HepG2 (cell line): ENCODE results near the gene DNAJC7. TPM values are rescaled to one million over a fixed set of nuclear protein-coding genes. Genes with fewer than 3 reads are reported as not detected.

Experiments
- AFF4 ChIP-seq: sonication (generic); formaldehyde crosslinking; IDR thresholded peaks from 2 replicates; pipeline ENCODE4 v1.4.0; 2020; ENCODE audit warnings: missing genetic modification reagents
- CBFB ChIP-seq: sonication (generic); formaldehyde crosslinking; IDR thresholded peaks from 2 replicates; pipeline ENCODE4 v1.4.0; 2020; ENCODE audit warnings: missing genetic modification reagents
- ELF4 ChIP-seq: sonication (generic); formaldehyde crosslinking; IDR thresholded peaks from 2 replicates; pipeline ENCODE4 v1.5.0; 2020; ENCODE audit warnings: missing genetic modification reagents, mild to moderate bottlenecking, moderate library complexity, borderline replicate concordance
- FOSL2 ChIP-seq: sonication (generic); formaldehyde crosslinking; IDR thresholded peaks from 2 replicates; pipeline ENCODE4 v1.4.0; 2020; ENCODE audit warnings: missing genetic modification reagents
- FOXC1 ChIP-seq: sonication (generic); formaldehyde crosslinking; IDR thresholded peaks from 2 replicates; pipeline ENCODE4 v1.8.0; 2022; ENCODE audit warnings: mild to moderate bottlenecking, missing genetic modification reagents, borderline replicate concordance
- KDM5B ChIP-seq: sonication (generic); formaldehyde crosslinking; IDR thresholded peaks from 2 replicates; pipeline ENCODE4 v1.4.0; 2020; ENCODE audit warnings: missing genetic modification reagents, mild to moderate bottlenecking, borderline replicate concordance
- MATR3 ChIP-seq: sonication (generic); formaldehyde crosslinking; IDR thresholded peaks from 2 replicates; pipeline ENCODE4 v1.4.0; 2020; ENCODE audit warnings: missing genetic modification reagents
- MBD4 ChIP-seq: IDR thresholded peaks from 2 replicates; pipeline ENCODE4 v1.6.1; 2012; ENCODE audit warnings: low read length, inconsistent platforms, borderline replicate concordance
- MTA3 ChIP-seq: sonication (generic); formaldehyde crosslinking; IDR thresholded peaks from 2 replicates; pipeline ENCODE4 v1.4.0; 2020; ENCODE audit warnings: missing genetic modification reagents
- MTERF4 ChIP-seq: sonication (generic); formaldehyde crosslinking; IDR thresholded peaks from 2 replicates; pipeline ENCODE4 v1.8.0; 2023; ENCODE audit warnings: mild to moderate bottlenecking, missing genetic modification reagents
- PCBP2 ChIP-seq: fragments of 200-400 bp; formaldehyde crosslinking; optimal IDR thresholded peaks from 2 replicates; pipeline ENCODE3; 2018; ENCODE audit warnings: low read length, low read depth; ENCODE audit not compliant: poor library complexity, severe bottlenecking
- PHB2 ChIP-seq: fragments of 450-650 bp; IDR thresholded peaks from 2 replicates; pipeline ENCODE4 v1.6.1; 2018; ENCODE audit not compliant: partially characterized antibody
- RFX5 ChIP-seq: IDR thresholded peaks from 2 replicates; pipeline ENCODE4 v1.6.1; 2011; ENCODE audit warnings: low read depth, low read length, improper control_type of control experiment
- ZEB1 ChIP-seq: IDR thresholded peaks from 2 replicates; pipeline ENCODE4 v1.6.1; 2012; ENCODE audit warnings: mild to moderate bottlenecking, low read depth, inconsistent platforms; ENCODE audit not compliant: insufficient replicate concordance
- ZNF160 ChIP-seq: sonication (generic); formaldehyde crosslinking; IDR thresholded peaks from 2 replicates; pipeline ENCODE4 v1.8.0; 2022; ENCODE audit warnings: mild to moderate bottlenecking, inconsistent platforms, missing genetic modification reagents
- ZNF280D ChIP-seq: sonication (generic); formaldehyde crosslinking; IDR thresholded peaks from 2 replicates; pipeline ENCODE4 v1.5.1; 2020; ENCODE audit warnings: mild to moderate bottlenecking, missing genetic modification reagents
- ZNF33B ChIP-seq: sonication (generic); formaldehyde crosslinking; IDR thresholded peaks from 2 replicates; pipeline ENCODE4 v1.5.1; 2020; ENCODE audit warnings: mild to moderate bottlenecking, missing genetic modification reagents
- ZNF576 ChIP-seq: sonication (generic); formaldehyde crosslinking; IDR thresholded peaks from 2 replicates; pipeline ENCODE4 v1.4.0; 2020; ENCODE audit warnings: mild to moderate bottlenecking, missing genetic modification reagents
- ZNF784 ChIP-seq: sonication (generic); formaldehyde crosslinking; IDR thresholded peaks from 2 replicates; pipeline ENCODE4 v1.5.1; 2020; ENCODE audit warnings: missing genetic modification reagents, mild to moderate bottlenecking, borderline replicate concordance
- ZSCAN12 ChIP-seq: sonication (generic); formaldehyde crosslinking; IDR thresholded peaks from 2 replicates; pipeline ENCODE4 v1.9.0; 2021; ENCODE audit warnings: mild to moderate bottlenecking, missing genetic modification reagents
- polyA plus RNA-seq, 8 experiments: library from polyadenylated mRNA; depleted of rRNA in 3 of 8; stranded (reverse) in 7 of 8; unstranded in 1 of 8; fragments of >200 nt; fragmentation: Illumina TruSeq in 4 of 8; extraction: Trizol in 4 of 8; gene quantifications; 2 replicates each; pipeline versions ENCODE4 v1.2.1 to v1.2.3, GENCODE V29; 2011 to 2016; ENCODE audit warnings: low read depth in 4 of 8, missing spikeins in 1 of 8, mixed read lengths in 1 of 8; ENCODE audit not compliant: insufficient read depth in 1 of 8
- total RNA-seq, 5 experiments: library from RNA; depleted of rRNA; stranded (reverse); fragments of >200 nt; fragmentation: Illumina TruSeq; extraction: Trizol; gene quantifications; 2 replicates each; pipeline ENCODE4 v1.2.3, GENCODE V29; 2016; ENCODE audit warnings: low read depth in 1 of 5

DNAJC7 gene
- total and polyA plus RNA-seq, 2 of the 13 experiments (the other 11 are each of a cell fraction or from before 2014, with no cell fraction given), result 47.7 to 132 TPM

- TF ChIP-seq ZSCAN12, result peak; percentile 85; the same call in 1 of the 2 replicates
- TF ChIP-seq ZNF280D, result peak; percentile 93
- TF ChIP-seq KDM5B (CRISPR knock-in tag), result peak; percentile 88; the same call in 1 of the 2 replicates
- peak; percentile 89; the same call in 1 of the 2 replicates for TF ChIP-seq FOXC1 (CRISPR knock-in tag)
- no peak for TF ChIP-seq PHB2
- TF ChIP-seq RFX5, result no peak
- no peak for TF ChIP-seq ZEB1
- TF ChIP-seq MBD4, result no peak
- TF ChIP-seq FOSL2, result peak; percentile 66; the same call in 1 of the 2 replicates
- TF ChIP-seq AFF4 (CRISPR knock-in tag), result no peak
- peak; percentile 89; the same call in 1 of the 2 replicates for TF ChIP-seq ELF4 (CRISPR knock-in tag)
- peak; percentile 70; the same call in 1 of the 2 replicates for TF ChIP-seq CBFB
- no peak for TF ChIP-seq PCBP2
- no peak for TF ChIP-seq ZNF576 (CRISPR knock-in tag)
- TF ChIP-seq MTERF4 (CRISPR knock-in tag), result no peak
- no peak for TF ChIP-seq MATR3 (CRISPR knock-in tag)
- peak; percentile 91; the same call in 1 of the 2 replicates for TF ChIP-seq ZNF784 (CRISPR knock-in tag)
- 0 out of 2 replicates have a peak, but pooled peaks have one; percentile 22 for TF ChIP-seq ZNF160 (CRISPR knock-in tag)
- TF ChIP-seq MTA3 (CRISPR knock-in tag), result no peak
- TF ChIP-seq ZNF33B (CRISPR knock-in tag), result no peak
Measured at GRCh38 chr17:42019509-42020404, 2.5 kb upstream of the DNAJC7 start, which contains the start of gene NKIRAS2 (continued).
